Lower lobe of right lung (tissue), 2 donors: ENCODE results near the gene CST2. TPM values are rescaled to one million over a fixed set of nuclear protein-coding genes. Genes with fewer than 3 reads are reported as not detected.

ENCODE experiments used
- ATAC-seq, 2 donors: fragments of 200-7000 bp; cut with Tn5 transposase; one replicate each; pipeline ENCODE4 v1.9.1; 2020 to 2022; ENCODE audit warnings: mild to moderate bottlenecking in 2 of 2, moderate library complexity in 2 of 2
- DNase-seq: peaks from one replicate; pipeline ENCODE4 v3.0.0-alpha.2; 2020
- H3K27ac ChIP-seq: fragments of 200-600 bp; one replicate; pipeline ENCODE4 v1.8.0; 2022
- H3K27me3 ChIP-seq: fragments of 200-600 bp; one replicate; pipeline ENCODE4 v1.8.0; 2022; ENCODE audit warnings: low read depth
- H3K36me3 ChIP-seq: fragments of 200-600 bp; one replicate; pipeline ENCODE4 v1.8.0; 2022; ENCODE audit warnings: mild to moderate bottlenecking
- H3K4me1 ChIP-seq: fragments of 200-600 bp; one replicate; pipeline ENCODE4 v1.8.0; 2022
- H3K4me3 ChIP-seq: fragments of 200-600 bp; one replicate; pipeline ENCODE4 v1.8.0; 2022; ENCODE audit warnings: mild to moderate bottlenecking
- H3K9me3 ChIP-seq: fragments of 200-600 bp; one replicate; pipeline ENCODE4 v1.8.0; 2022
- intact Hi-C: fragments of 100-400 bp; cut with DNase I; formaldehyde crosslinking; loops from one replicate; pipeline ENCODE4 v1.11.0; 2022
- long read RNA-seq: library from polyadenylated mRNA; unstranded; transcript quantifications from one replicate; pipeline ENCODE4 v2.0.0, GENCODE V29; 2021
- total RNA-seq: library from RNA; stranded (reverse); fragmentation: NEBNext Ultra II Directional; extraction: Animal tissue kit (Norgen Biotek cat#: 25700); gene quantifications from one replicate; pipeline ENCODE4 v1.2.1, GENCODE V29; 2021
- TF ChIP-seq, protein P1 (sequence below): fragments of 200-600 bp; IDR thresholded peaks from one replicate; pipeline ENCODE4 v1.8.0; 2022; ENCODE audit warnings: antibody characterized with exemption, mild to moderate bottlenecking
- donor health status: DM: no; HTN: yes; CAD: no; lungs with severe emphysema.

The CST2 gene, protein sequence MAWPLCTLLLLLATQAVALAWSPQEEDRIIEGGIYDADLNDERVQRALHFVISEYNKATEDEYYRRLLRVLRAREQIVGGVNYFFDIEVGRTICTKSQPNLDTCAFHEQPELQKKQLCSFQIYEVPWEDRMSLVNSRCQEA
- total RNA-seq = not detected
- long read RNA-seq = 0 reads

DNA sequence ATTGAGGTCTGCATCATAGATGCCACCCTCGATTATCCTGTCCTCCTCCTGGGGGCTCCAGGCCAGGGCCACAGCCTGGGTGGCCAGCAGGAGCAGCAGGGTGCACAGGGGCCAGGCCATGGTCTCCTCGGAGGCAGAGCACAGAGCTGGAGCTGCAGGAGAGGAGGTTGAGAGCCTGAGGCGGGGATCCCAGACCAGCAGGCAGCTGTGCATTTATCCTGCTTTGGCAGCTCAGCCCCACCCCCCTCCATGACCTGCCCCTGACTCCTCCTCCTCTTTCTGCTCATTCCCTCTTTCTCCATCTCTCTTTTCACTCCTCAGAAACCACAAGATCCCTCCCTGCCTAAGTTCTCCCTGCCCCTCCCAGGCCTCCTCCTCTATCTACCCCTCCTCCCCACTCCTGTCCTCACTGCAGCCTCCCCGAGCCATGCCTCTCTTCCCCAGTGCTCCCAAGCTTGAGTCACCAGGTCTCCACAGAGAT lies at the start of gene CST2:
TSS of gene CST2 (minus strand) at position 189 of the 481 bp plus-strand sequence. CDS start at position 120, 69 bp downstream.
- Histone ChIP-seq H3K4me3 (no peak within 1 kb of the TSS), H3K27ac (no peak within 1 kb of the TSS), H3K4me1 (no peaks in the 10 kb centered on the region), H3K36me3 (no peaks in the 10 kb centered on the region), H3K9me3 (no peaks in the 10 kb centered on the region), H3K27me3 (no peaks in the 10 kb centered on the region)
- ATAC-seq = no peak
- no peak for DNase-seq
- TF ChIP-seq, protein P1, sequence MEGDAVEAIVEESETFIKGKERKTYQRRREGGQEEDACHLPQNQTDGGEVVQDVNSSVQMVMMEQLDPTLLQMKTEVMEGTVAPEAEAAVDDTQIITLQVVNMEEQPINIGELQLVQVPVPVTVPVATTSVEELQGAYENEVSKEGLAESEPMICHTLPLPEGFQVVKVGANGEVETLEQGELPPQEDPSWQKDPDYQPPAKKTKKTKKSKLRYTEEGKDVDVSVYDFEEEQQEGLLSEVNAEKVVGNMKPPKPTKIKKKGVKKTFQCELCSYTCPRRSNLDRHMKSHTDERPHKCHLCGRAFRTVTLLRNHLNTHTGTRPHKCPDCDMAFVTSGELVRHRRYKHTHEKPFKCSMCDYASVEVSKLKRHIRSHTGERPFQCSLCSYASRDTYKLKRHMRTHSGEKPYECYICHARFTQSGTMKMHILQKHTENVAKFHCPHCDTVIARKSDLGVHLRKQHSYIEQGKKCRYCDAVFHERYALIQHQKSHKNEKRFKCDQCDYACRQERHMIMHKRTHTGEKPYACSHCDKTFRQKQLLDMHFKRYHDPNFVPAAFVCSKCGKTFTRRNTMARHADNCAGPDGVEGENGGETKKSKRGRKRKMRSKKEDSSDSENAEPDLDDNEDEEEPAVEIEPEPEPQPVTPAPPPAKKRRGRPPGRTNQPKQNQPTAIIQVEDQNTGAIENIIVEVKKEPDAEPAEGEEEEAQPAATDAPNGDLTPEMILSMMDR = no peak
- intact Hi-C loops = no loop called here

DNA sequence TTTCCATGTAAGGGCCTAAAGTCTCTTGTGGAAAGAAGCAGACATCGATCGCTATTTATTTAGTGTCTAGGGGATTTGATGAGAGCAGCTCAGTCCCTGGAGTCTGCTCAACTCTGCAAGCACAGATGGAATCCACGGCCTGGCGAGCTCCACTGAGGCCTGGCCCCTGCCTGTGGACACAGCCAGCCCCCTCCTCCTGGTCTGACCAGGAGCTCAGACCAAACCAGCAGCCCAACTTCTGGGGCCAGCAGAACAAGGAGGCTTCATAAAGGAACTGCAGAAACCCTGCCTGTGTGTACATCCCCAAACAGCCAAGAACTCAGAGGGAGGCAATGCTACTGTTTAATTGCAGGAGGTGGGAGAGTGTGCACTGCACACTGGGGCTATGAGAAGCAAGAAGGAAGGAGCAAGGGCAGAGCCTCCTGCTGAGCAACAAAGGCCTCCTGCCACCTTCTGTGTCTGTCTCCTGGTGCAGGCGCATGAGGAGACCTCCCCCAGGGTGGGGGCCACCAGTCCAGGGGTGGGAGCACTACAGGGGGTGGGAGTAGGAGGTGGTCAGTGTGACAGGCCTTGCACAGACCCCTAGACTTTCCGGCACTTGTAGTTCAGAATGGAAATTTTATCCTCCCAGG lies 49.2 kb upstream of the CST2 start:
- Histone ChIP-seq H3K27ac (no peak overlapping the region), H3K36me3 (no peaks in the 10 kb centered on the region), H3K27me3 (no peaks in the 10 kb centered on the region), H3K4me3 (no peak overlapping the region), H3K9me3 (no peaks in the 10 kb centered on the region), H3K4me1 (no peaks in the 10 kb centered on the region)
- TF ChIP-seq, protein P1 = no peak
- ATAC-seq (no peak), DNase-seq (no peak)
- intact Hi-C loops = no loop called here

DNA sequence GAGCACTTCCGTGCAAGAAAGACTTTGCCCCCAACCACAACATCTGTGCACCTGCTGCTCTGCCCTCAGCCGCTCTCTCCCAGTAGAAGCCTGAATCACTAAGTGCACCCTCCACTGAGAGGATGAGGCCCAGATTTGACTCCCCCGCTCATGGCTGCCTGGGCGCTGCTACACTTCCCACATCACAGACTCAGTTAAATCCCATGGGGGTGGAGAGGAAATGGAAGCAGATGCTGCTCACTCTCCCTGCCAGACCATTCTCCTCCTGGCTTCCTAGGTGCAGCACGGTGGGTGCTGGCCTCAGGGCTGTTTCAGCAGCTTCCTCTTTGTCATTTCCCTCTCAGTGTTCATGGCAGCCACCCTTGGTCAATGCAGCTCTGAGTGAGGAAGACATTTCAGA lies 48.2 kb upstream of the CST2 start:
- TF ChIP-seq, protein P1 = no peak
- intact Hi-C loops = no loop called here
- Histone ChIP-seq H3K4me3 (no peak overlapping the region), H3K9me3 (no peaks in the 10 kb centered on the region), H3K4me1 (no peaks in the 10 kb centered on the region), H3K27ac (no peak overlapping the region), H3K27me3 (no peaks in the 10 kb centered on the region), H3K36me3 (no peaks in the 10 kb centered on the region)
- ATAC-seq (no peak), DNase-seq (no peak)

DNA sequence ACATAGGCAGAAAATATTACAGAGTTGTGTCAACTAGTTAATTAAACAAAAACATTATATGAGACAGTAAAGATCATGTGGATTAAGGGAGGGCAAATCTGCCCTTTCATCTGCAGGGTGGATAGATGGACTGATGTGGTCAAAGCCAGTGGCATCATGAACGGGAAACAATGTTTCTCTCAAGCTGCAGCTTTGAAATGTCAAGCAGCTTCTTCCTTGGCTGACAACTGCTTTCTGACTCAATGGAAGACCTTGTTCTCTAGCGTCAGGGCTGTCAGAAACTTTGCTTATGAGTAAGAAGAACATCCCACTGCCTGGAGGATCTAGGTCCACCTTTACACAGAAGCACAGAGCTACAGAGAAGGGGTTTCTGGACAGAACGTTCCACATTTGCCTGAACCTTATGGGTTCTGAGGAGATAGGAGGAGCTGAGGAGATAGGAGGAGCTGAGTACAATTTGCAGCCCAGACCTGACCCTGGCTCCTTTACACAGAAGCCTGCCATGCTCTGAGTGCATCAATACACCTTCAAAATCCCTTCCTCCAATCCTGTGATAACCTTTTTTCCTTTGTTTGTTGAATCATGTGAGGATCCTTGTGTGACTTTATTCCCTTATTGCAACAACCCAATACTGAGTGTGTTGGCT lies 47.0 kb upstream of the CST2 start:
- Histone ChIP-seq H3K27me3 (no peaks in the 10 kb centered on the region), H3K36me3 (no peaks in the 10 kb centered on the region), H3K9me3 (no peaks in the 10 kb centered on the region), H3K27ac (no peak overlapping the region), H3K4me1 (no peaks in the 10 kb centered on the region), H3K4me3 (no peak overlapping the region)
- TF ChIP-seq, protein P1 = no peak
- intact Hi-C loops = no loop called here
- ATAC-seq = no peak
- no peak for DNase-seq

DNA sequence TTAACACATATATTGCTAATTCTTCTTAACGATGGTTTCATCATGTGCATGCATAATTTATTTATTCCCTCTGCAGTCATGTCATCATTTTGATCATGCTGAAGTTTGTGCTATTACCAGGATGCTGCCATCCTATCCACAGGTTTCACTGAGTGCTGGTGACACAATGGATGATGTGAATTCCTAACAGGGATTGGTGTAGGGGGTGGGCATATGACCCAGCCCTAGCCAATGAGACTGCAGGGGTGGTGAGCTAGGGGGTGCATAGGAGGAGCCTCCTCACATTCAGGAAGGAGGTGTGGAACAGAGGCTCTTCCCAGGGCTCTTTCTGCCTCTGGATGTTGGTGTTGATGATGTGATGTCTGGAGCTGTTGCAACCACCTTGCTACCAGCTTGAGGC lies 45.5 kb upstream of the CST2 start:
- intact Hi-C loops = no loop called here
- Histone ChIP-seq H3K36me3 (no peaks in the 10 kb centered on the region), H3K27me3 (no peaks in the 10 kb centered on the region), H3K9me3 (no peaks in the 10 kb centered on the region), H3K4me3 (no peak overlapping the region), H3K27ac (no peak overlapping the region), H3K4me1 (no peaks in the 10 kb centered on the region)
- no peak for ATAC-seq
- TF ChIP-seq, protein P1 = no peak
- no peak for DNase-seq
